ENCODE data around the gene LHFPL6.

DNA sequence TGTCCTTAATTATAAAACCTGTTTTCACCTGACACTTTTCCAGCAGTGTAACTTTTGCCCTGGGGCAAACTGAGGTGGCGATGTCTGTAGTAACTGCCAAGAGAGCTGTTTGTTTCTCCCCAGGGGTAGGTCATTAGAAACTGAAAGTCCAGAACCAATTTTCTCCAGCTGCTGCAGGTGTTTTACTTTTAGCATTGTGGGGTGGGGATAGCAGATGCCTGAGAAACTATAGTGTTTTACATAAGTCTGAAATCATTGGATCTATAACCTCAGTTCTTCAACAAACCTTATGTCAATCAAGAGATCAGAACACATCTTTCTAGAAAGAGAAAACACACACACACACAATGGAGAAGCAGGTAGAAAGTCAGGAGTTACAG lies 92.7 kb downstream of the LHFPL6 start:
- no peak for TF ChIP-seq CTCF (IDR thresholded peaks at IDR 0.05; ENCODE audit: low read length)
- TF ChIP-seq EZH2 (IDR thresholded peaks at IDR 0.05; ENCODE audit: borderline replicate concordance, low read length), result no peak

All from OCI-LY1 (cell line).